Activated CD4-positive, alpha-beta T cell treated with anti-CD3 and anti-CD28 coated beads, Interleukin-2, Interleukin-6, amounts not matched to agents 100 ng/mL and 50 ng/mL, durations not matched to agents 16 hours and 8 hours (primary cell): ENCODE measurements around the gene PALB2.
"Not testable (repeated sequence)": the region's sequence is repeated elsewhere in the genome, so short reads cannot be mapped to it uniquely, and the experiment has no call there.

Experiments used
- DNase-seq: peaks from one replicate; pipeline ENCODE4 v3.0.0-alpha.2; 2020

Gene PALB2

GRCh38 chr16:23642246-23642774, 1.2 kb upstream of the PALB2 start:
- DNase-seq = no peak

- peak; percentile 16 for DNase-seq
Measured at GRCh38 chr16:23640615-23640930, 537 bp downstream of the PALB2 start.

GRCh38 chr16:23635958-23636357, 5.2 kb downstream of the PALB2 start:
- DNase-seq = no peak

GRCh38 chr16:23634461-23635036, 6.6 kb downstream of the PALB2 start:
- no peak for DNase-seq

- not testable (repeated sequence) for DNase-seq
Measured at GRCh38 chr16:23631874-23632273, 9.2 kb downstream of the PALB2 start.

- no peak for DNase-seq
Measured at GRCh38 chr16:23629516-23629915, 11.6 kb downstream of the PALB2 start.

GRCh38 chr16:23624092-23624491, 17.0 kb downstream of the PALB2 start:
- no peak for DNase-seq

- no peak for DNase-seq
Measured at GRCh38 chr16:23615805-23616204, 25.3 kb downstream of the PALB2 start.

GRCh38 chr16:23611936-23612335, 29.2 kb downstream of the PALB2 start:
- no peak for DNase-seq

- DNase-seq = not testable (repeated sequence)
Measured at GRCh38 chr16:23610905-23611304, 30.2 kb downstream of the PALB2 start.

- no peak for DNase-seq
Measured at GRCh38 chr16:23609929-23610328, 31.2 kb downstream of the PALB2 start.

GRCh38 chr16:23608194-23608593, 32.9 kb downstream of the PALB2 start:
- DNase-seq = no peak

- DNase-seq = no peak
Measured at GRCh38 chr16:23607726-23608125, 33.4 kb downstream of the PALB2 start.

- peak; percentile 34 for DNase-seq
Measured at GRCh38 chr16:23597003-23597756, 43.9 kb downstream of the PALB2 start.

GRCh38 chr16:23595951-23596720, 45.0 kb downstream of the PALB2 start, which contains the start of gene NDUFAB1:
Gene NDUFAB1 (minus strand): TSS chr16:23596316. CDS start chr16:23596290, 26 bp downstream.
- DNase-seq = peak; percentile 96

- no peak for DNase-seq
Measured at GRCh38 chr16:23595246-23595950, 45.7 kb downstream of the PALB2 start.

GRCh38 chr16:23594186-23594585, 46.9 kb downstream of the PALB2 start:
- no peak for DNase-seq

GRCh38 chr16:23590181-23590580, 50.9 kb downstream of the PALB2 start:
- DNase-seq = no peak

- DNase-seq = no peak
Measured at GRCh38 chr16:23587726-23588125, 53.4 kb downstream of the PALB2 start.

GRCh38 chr16:23584186-23585076, 56.7 kb downstream of the PALB2 start:
- no peak for DNase-seq

- DNase-seq = not testable (repeated sequence)
Measured at GRCh38 chr16:23583271-23583670, 57.8 kb downstream of the PALB2 start.

- no peak for DNase-seq
Measured at GRCh38 chr16:23581764-23582163, 59.3 kb downstream of the PALB2 start.
